CD4-positive, alpha-beta T cell (primary cell): ENCODE results near the gene MET. TPM values are rescaled to one million over a fixed set of nuclear protein-coding genes. Genes with fewer than 3 reads are reported as not detected.

Source experiments
- ATAC-seq: fragments of 200-7000 bp; cut with Tn5 transposase; one replicate; pipeline ENCODE4 v1.10.0; 2022; ENCODE audit warnings: mild to moderate bottlenecking; ENCODE audit not compliant: poor library complexity
- CTCF ChIA-PET: fragments of 350-600 bp; sonication (Branson Sonifier 250); formaldehyde crosslinking; loops from one replicate; lab custom pipeline; 2021; ENCODE audit warnings: antibody characterized with exemption, inconsistent platforms; lab: Charles Lee
- POLR2A ChIA-PET: fragments of 350-600 bp; sonication (Branson Sonifier 250); formaldehyde crosslinking; loops from one replicate; lab custom pipeline; 2021; ENCODE audit warnings: antibody characterized with exemption, inconsistent platforms; lab: Charles Lee
- DNase-seq, 14 experiments: peaks; one replicate each; pipeline ENCODE4 v3.0.0-alpha.2; 2013 to 2020; ENCODE audit warnings: mixed read lengths in 2 of 14
- H3K27ac ChIP-seq, 2 donors: one replicate each; pipeline versions ENCODE4 v1.5.1 to v1.7.0; 2013; ENCODE audit warnings: low read length in 2 of 2, low read depth in 1 of 2, mild to moderate bottlenecking in 1 of 2
- H3K27me3 ChIP-seq, 2 experiments: 1 replicate in 1 of 2; 2 replicates in 1 of 2; pipeline versions ENCODE4 v1.6.1 to v1.7.0; 2013; ENCODE audit warnings: low read length in 2 of 2, control low read depth in 1 of 2, mild to moderate bottlenecking in 1 of 2, moderate library complexity in 1 of 2; ENCODE audit not compliant: insufficient read depth in 2 of 2, control insufficient read depth in 1 of 2
- H3K36me3 ChIP-seq: one replicate; pipeline ENCODE4 v1.6.1; 2013; ENCODE audit warnings: low read length, control low read depth; ENCODE audit not compliant: insufficient read depth
- H3K4me1 ChIP-seq: one replicate; pipeline ENCODE4 v1.6.1; 2013; ENCODE audit warnings: low read length, control low read depth; ENCODE audit not compliant: insufficient read depth
- H3K4me3 ChIP-seq: one replicate; pipeline ENCODE4 v1.5.1; 2013; ENCODE audit warnings: mild to moderate bottlenecking, low read length, moderate library complexity
- H3K9me3 ChIP-seq, 2 experiments: 1 replicate in 1 of 2; 2 replicates in 1 of 2; pipeline versions ENCODE4 v1.6.1 to v1.7.0; 2013; ENCODE audit warnings: low read length in 2 of 2, mild to moderate bottlenecking in 2 of 2, control low read depth in 1 of 2, moderate library complexity in 1 of 2; ENCODE audit not compliant: control insufficient read depth in 1 of 2, insufficient read depth in 1 of 2
- H3K27ac Mint-ChIP-seq: one replicate; pipeline ENCODE4 v1.8.0; 2020; ENCODE audit warnings: mixed read lengths
- H3K27me3 Mint-ChIP-seq: one replicate; pipeline ENCODE4 v1.8.0; 2021; ENCODE audit warnings: mixed read lengths
- H3K36me3 Mint-ChIP-seq: one replicate; pipeline ENCODE4 v1.8.0; 2021; ENCODE audit warnings: low read depth, mixed read lengths
- H3K4me1 Mint-ChIP-seq: one replicate; pipeline ENCODE4 v1.8.0; 2021; ENCODE audit warnings: low read depth, mixed read lengths
- H3K4me3 Mint-ChIP-seq: one replicate; pipeline ENCODE4 v1.8.0; 2020; ENCODE audit warnings: mild to moderate bottlenecking, mixed read lengths
- H3K9me3 Mint-ChIP-seq: one replicate; pipeline ENCODE4 v1.8.0; 2020; ENCODE audit warnings: mixed read lengths
- intact Hi-C, 2 experiments: fragments of 100-400 bp; cut with DNase I in 1 of 2; cut with micrococcal nuclease in 1 of 2; formaldehyde crosslinking; loops; one replicate each; pipeline versions ENCODE4 v1.15.1 to v1.9.0; 2023 to 2025; cut with DNase I, micrococcal nuclease
- total RNA-seq, 174 experiments: library from RNA in 2 of 174; stranded (reverse) in 2 of 174; gene quantifications; one replicate each; pipeline ENCODE4 v1.2.3 and lab custom pipeline; 2021 to 2026
- TF ChIP-seq, protein P1 (sequence below): fragments of 200-600 bp; IDR thresholded peaks from one replicate; pipeline ENCODE4 v1.8.0; 2022; ENCODE audit warnings: antibody characterized with exemption, mild to moderate bottlenecking

Gene MET
- total RNA-seq, 2 experiments from 2014 or later = 0.14 TPM; not detected in 1

DNA sequence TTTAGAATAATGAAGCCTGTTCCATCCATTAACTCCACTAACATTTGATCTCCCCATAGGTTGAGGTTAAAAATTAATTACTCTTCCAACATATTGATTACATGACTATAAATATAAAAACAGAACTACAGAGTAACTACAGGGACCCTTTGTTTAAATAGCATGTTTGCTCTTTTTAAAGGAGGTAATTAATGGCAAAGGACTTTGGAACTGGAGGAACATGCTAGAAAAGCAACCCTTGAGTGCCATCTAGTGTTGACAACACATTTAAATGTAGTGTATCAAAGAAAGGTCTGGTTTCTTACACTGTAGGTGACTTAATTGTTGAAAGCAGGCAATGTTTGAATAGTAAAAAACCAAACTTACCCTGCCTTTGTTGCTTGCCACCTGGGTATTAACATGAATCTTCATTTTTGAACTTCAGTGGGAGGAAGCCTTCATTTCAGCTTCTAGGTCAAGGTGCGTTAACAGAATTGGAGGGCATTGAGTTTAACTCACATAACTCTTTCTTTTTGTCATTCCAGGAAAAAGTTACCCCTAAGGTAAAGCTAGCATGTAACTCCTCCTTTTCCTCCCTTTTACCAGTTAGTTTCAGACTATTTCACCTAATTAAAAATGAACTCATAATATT is 137.8 kb downstream of the MET start:
- Mint-ChIP-seq H3K27ac (no peak overlapping the region), H3K27me3 (no peaks in the 10 kb centered on the region), H3K4me3 (no peak overlapping the region), H3K36me3 (no peaks in the 10 kb centered on the region), H3K9me3 (no peaks in the 10 kb centered on the region), H3K4me1 (no peaks in the 10 kb centered on the region)
- CTCF ChIA-PET = no interaction called here
- intact Hi-C loops = loop anchor here (1.0 to 5.0 kb wide), 5 partner anchors 217 to 636 kb away; no protein-coding TSS in a partner anchor
- Histone ChIP-seq H3K27me3 (no peaks in the 10 kb centered on the region), H3K4me3 (no peak overlapping the region), H3K36me3 (no peaks in the 10 kb centered on the region), H3K27ac (no peak overlapping the region), H3K4me1 (no peaks in the 10 kb centered on the region), H3K9me3 (no peaks in the 10 kb centered on the region)
- POLR2A ChIA-PET = no interaction called here
- TF ChIP-seq, protein P1, sequence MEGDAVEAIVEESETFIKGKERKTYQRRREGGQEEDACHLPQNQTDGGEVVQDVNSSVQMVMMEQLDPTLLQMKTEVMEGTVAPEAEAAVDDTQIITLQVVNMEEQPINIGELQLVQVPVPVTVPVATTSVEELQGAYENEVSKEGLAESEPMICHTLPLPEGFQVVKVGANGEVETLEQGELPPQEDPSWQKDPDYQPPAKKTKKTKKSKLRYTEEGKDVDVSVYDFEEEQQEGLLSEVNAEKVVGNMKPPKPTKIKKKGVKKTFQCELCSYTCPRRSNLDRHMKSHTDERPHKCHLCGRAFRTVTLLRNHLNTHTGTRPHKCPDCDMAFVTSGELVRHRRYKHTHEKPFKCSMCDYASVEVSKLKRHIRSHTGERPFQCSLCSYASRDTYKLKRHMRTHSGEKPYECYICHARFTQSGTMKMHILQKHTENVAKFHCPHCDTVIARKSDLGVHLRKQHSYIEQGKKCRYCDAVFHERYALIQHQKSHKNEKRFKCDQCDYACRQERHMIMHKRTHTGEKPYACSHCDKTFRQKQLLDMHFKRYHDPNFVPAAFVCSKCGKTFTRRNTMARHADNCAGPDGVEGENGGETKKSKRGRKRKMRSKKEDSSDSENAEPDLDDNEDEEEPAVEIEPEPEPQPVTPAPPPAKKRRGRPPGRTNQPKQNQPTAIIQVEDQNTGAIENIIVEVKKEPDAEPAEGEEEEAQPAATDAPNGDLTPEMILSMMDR = peak; percentile 69
- ATAC-seq = peak; percentile 48
- peak in 4 of 14 experiments; percentile 7 to 62 (median 54) for DNase-seq

DNA sequence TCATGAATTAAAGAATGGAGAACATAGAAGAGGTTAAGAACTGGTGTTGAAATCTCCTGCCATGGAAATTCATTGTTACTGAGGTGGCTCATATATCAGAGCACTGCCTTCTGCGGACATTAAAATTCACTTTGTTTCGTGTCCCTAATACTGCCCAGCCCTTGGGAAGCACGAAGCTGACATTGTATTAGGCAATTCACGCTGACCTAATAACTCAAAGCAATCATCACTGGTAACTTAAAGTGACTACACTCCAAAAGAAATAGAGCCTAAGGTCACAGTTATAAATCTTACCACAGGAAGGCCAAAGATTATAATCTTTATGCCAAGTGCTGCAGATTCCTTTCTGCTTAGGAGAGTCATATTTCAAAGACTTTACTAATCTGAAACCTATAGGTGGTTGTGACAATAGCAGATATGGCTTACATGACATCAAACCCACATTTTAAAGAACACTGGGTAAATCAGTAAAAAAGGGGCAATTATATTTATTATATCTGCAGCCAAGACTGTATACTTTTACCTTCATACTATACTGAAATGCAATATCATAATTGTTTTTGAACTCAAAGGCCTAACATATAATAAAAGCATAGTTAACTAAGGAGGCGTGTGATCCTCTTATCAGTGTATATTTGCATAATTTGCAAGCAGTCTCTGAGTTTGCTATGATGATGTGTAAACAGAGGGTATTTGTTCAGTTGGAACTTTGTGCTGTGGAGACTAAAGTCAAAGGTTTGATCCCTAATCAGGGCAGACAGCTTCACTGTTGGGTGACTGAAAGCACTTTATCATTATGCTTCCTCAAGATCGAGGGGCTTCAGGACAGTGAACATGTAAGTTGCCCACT is 138.5 kb downstream of the MET start:
- TF ChIP-seq, protein P1 = no peak
- Histone ChIP-seq H3K27ac (no peak overlapping the region), H3K9me3 (no peaks in the 10 kb centered on the region), H3K4me1 (no peaks in the 10 kb centered on the region), H3K27me3 (no peaks in the 10 kb centered on the region), H3K36me3 (no peaks in the 10 kb centered on the region), H3K4me3 (no peak overlapping the region)
- H3K36me3 Mint-ChIP-seq = no peaks in the 10 kb centered on the region
- no peak overlapping the region for H3K27ac Mint-ChIP-seq
- no peaks in the 10 kb centered on the region for H3K27me3 Mint-ChIP-seq
- intact Hi-C loops = loop anchor here in 1 of 2 experiments (5.0 kb wide), 1 partner anchor 573 kb away; no protein-coding TSS in a partner anchor
- no peak for DNase-seq
- ATAC-seq = no peak
- POLR2A ChIA-PET = no interaction called here
- H3K4me3 Mint-ChIP-seq = no peak overlapping the region
- no peaks in the 10 kb centered on the region for H3K9me3 Mint-ChIP-seq
- CTCF ChIA-PET = no interaction called here
- H3K4me1 Mint-ChIP-seq = no peaks in the 10 kb centered on the region

DNA sequence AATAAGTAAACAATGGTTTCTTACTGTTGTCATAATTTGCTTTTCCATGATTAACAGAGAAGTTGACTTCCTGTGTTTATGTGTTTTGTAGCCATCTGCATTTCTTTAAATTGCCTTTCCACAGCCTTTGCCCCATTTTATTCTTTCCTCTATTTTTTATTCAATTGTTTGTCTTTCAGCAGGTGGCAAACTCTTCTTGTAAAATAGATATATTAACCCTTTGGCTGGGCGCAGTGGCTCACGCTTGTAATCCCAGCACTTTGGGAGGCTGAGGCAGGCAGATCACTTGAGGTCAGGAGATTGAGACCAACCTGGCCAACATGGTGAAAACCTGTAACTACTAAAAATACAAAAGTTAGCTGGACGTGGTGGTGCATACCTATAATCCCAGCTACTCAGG is 139.8 kb downstream of the MET start:
- CTCF ChIA-PET = no interaction called here

More for the DNA sequence above, 139.8 kb downstream of the MET start:
- POLR2A ChIA-PET = no interaction called here
- Histone ChIP-seq H3K4me3 (no peak overlapping the region), H3K9me3 (no peaks in the 10 kb centered on the region), H3K36me3 (no peaks in the 10 kb centered on the region), H3K4me1 (no peaks in the 10 kb centered on the region), H3K27me3 (no peaks in the 10 kb centered on the region), H3K27ac (no peak overlapping the region)
- H3K9me3 Mint-ChIP-seq = no peaks in the 10 kb centered on the region
- intact Hi-C loops = loop anchor here in 1 of 2 experiments (5.0 kb wide), 1 partner anchor 574 kb away; no protein-coding TSS in a partner anchor
- no peaks in the 10 kb centered on the region for H3K4me1 Mint-ChIP-seq
- no peak for DNase-seq
- TF ChIP-seq, protein P1 = no peak
- no peak for ATAC-seq
- no peaks in the 10 kb centered on the region for H3K27me3 Mint-ChIP-seq
- no peak overlapping the region for H3K4me3 Mint-ChIP-seq
- H3K27ac Mint-ChIP-seq = no peak overlapping the region
- no peaks in the 10 kb centered on the region for H3K36me3 Mint-ChIP-seq
